K562 (cell line): Measurements from ENCODE around the gene DCAF17. TPM values are rescaled to one million over a fixed set of nuclear protein-coding genes. Genes with fewer than 3 reads are reported as not detected.

ENCODE experiments used
- CBX3 ChIP-seq, 2 experiments: IDR thresholded peaks; 1 replicate in 1 of 2; 2 replicates in 1 of 2; pipeline ENCODE4 v1.6.1; 2012; ENCODE audit warnings: inconsistent platforms in 2 of 2, low read length in 2 of 2, borderline replicate concordance in 1 of 2, control low read depth in 1 of 2
- E2F4 ChIP-seq: sonication (generic); formaldehyde crosslinking; IDR thresholded peaks from 2 replicates; pipeline ENCODE4 v1.8.0; 2022; ENCODE audit warnings: mild to moderate bottlenecking, low read depth, missing genetic modification reagents
- MEIS2 ChIP-seq: fragments of 450-650 bp; IDR thresholded peaks from 2 replicates; pipeline ENCODE4 v1.6.1; 2014; ENCODE audit warnings: mild to moderate bottlenecking; ENCODE audit not compliant: partially characterized antibody
- NCOR1 ChIP-seq: fragments of 450-650 bp; IDR thresholded peaks from 2 replicates; pipeline ENCODE4 v1.6.1; 2016; ENCODE audit warnings: mild to moderate bottlenecking, moderate library complexity
- POLR2AphosphoS5 ChIP-seq: IDR thresholded peaks from 2 replicates; pipeline ENCODE4 v1.6.1; 2011; ENCODE audit warnings: mild to moderate bottlenecking, low read depth, low read length, moderate library complexity; ENCODE audit not compliant: control insufficient read depth, insufficient read depth
- SIX5 ChIP-seq, 2 experiments: IDR thresholded peaks; 2 replicates each; pipeline ENCODE4 v1.6.1; 2011; ENCODE audit warnings: low read length in 2 of 2, borderline replicate concordance in 1 of 2, low read depth in 1 of 2, mild to moderate bottlenecking in 1 of 2, moderate library complexity in 1 of 2; ENCODE audit not compliant: insufficient read depth in 1 of 2
- SP1 ChIP-seq: sonication (generic); formaldehyde crosslinking; IDR thresholded peaks from 2 replicates; pipeline ENCODE4 v1.8.1; 2022; ENCODE audit warnings: mild to moderate bottlenecking, missing genetic modification reagents
- polyA plus RNA-seq, 8 experiments: library from polyadenylated mRNA; depleted of rRNA in 4 of 8; stranded (reverse) in 5 of 8; unstranded in 3 of 8; fragments of >200 nt; fragmentation: Nextera tagmentation in 2 of 8; fragmentation: Illumina TruSeq in 1 of 8; extraction: Ambion mirVana in 2 of 8; extraction: Trizol in 1 of 8; gene quantifications; 2 replicates each; pipeline versions ENCODE4 v1.2.1 to v1.2.3, GENCODE V29; 2011 to 2014; ENCODE audit warnings: inconsistent platforms in 1 of 8, missing spikeins in 1 of 8
- total RNA-seq, 7 experiments: library from RNA; depleted of rRNA in 6 of 7; stranded (reverse); fragments of >200 nt in 6 of 7; fragmentation: Illumina TruSeq in 2 of 7; extraction: Trizol in 2 of 7; gene quantifications; 2 replicates each; pipeline versions ENCODE4 v1.2.1 to v1.2.3, GENCODE V29; 2011 to 2021; ENCODE audit warnings: low replicate concordance in 1 of 7
- TF ChIP-seq, protein P1 (sequence below), 2 experiments: fragments of 450-650 bp; IDR thresholded peaks; 2 replicates each; pipeline ENCODE4 v1.6.1; 2016; ENCODE audit warnings: mild to moderate bottlenecking in 2 of 2, borderline replicate concordance in 1 of 2, low read depth in 1 of 2, moderate library complexity in 1 of 2
- TF ChIP-seq, protein P2 (sequence below): IDR thresholded peaks from 3 replicates; pipeline ENCODE4 v1.6.1; 2011; ENCODE audit warnings: borderline replicate concordance, mild to moderate bottlenecking; ENCODE audit not compliant: insufficient read length, insufficient read depth
- TF ChIP-seq, protein P3 (sequence below): sonication (generic); formaldehyde crosslinking; IDR thresholded peaks from 2 replicates; pipeline ENCODE4 v1.8.0; 2023; ENCODE audit warnings: missing genetic modification reagents, mild to moderate bottlenecking, borderline replicate concordance

Gene DCAF17
- total and polyA plus RNA-seq, 9 of the 15 experiments (the other 6 are each of a cell fraction or from before 2014, with no cell fraction given) = 10.0 to 38.5 (median 27.1) TPM

GRCh38 chr2:171513719-171514160 is 79.7 kb downstream of the DCAF17 start (continued):
- TF ChIP-seq, protein P1, sequence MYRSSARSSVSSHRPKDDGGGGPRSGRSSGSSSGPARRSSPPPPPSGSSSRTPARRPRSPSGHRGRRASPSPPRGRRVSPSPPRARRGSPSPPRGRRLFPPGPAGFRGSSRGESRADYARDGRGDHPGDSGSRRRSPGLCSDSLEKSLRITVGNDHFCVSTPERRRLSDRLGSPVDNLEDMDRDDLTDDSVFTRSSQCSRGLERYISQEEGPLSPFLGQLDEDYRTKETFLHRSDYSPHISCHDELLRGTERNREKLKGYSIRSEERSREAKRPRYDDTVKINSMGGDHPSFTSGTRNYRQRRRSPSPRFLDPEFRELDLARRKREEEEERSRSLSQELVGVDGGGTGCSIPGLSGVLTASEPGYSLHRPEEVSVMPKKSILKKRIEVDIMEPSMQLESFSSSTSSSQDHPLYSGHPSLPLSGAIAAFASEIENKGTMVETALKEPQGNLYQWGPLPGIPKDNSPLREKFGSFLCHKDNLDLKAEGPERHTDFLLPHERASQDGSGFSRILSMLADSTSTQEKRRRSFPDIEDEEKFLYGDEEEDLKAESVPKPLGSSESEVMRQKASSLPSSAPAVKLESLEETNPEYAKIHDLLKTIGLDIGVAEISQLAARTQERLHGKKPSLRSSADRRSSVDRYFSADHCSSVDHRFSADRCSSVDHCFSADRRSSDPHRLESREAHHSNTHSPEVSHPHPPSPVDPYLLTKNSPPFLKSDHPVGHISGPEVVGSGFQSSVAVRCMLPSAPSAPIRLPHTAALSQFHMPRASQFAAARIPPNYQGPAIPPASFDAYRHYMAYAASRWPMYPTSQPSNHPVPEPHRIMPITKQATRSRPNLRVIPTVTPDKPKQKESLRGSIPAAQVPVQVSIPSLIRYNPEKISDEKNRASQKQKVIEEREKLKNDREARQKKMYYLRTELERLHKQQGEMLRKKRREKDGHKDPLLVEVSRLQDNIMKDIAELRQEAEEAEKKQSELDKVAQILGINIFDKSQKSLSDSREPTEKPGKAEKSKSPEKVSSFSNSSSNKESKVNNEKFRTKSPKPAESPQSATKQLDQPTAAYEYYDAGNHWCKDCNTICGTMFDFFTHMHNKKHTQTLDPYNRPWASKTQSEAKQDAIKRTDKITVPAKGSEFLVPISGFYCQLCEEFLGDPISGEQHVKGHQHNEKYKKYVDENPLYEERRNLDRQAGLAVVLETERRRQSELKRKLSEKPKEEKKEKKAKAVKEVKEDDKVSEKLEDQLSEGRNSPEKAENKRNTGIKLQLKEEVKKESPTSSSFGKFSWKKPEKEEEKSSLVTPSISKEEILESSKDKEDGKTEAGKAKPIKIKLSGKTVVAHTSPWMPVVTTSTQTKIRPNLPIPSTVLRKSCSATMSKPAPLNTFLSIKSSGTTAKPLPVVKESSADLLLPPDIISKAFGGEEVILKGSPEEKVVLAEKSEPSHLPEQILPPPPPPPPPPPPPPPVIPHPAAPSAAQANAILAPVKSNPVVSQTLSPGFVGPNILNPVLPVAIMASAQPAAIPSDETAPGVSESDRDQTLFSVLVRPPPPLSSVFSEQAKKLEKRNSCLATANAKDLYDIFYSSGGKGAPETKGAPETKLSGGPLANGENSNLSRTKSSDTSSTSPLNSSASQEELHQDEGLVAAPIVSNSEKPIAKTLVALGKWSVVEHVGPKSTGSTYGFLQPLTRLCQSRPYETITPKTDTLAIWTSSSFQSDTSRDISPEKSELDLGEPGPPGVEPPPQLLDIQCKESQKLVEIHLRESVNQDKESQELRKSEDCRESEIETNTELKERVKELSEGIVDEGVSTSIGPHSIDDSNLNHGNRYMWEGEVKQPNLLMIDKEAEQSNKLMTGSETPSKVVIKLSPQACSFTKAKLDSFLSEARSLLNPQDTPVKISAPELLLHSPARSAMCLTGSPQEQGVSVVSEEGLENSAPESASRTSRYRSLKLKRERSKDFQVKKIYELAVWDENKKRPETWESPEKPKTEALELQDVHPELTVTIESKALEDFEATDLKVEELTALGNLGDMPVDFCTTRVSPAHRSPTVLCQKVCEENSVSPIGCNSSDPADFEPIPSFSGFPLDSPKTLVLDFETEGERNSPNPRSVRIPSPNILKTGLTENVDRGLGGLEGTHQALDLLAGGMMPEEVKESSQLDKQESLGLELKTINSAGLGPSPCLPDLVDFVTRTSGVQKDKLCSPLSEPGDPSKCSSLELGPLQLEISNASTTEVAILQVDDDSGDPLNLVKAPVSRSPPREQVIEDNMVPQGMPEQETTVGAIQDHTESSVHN (IDR thresholded peaks at IDR 0.05; ENCODE audit: borderline replicate concordance in 1 of 2, low read depth in 1 of 2) = no peak
- TF ChIP-seq MEIS2 (peak; percentile 29), SIX5 (IDR thresholded peaks at IDR 0.05; ENCODE audit: borderline replicate concordance in 1 of 2, insufficient read depth in 1 of 2, low read depth in 1 of 2, low read length in 2 of 2) (no peak), CBX3 (IDR thresholded peaks at IDR 0.05; ENCODE audit: borderline replicate concordance in 1 of 2, low read length in 2 of 2) (no peak), POLR2AphosphoS5 (peak; percentile 66; the same call in 1 of the 2 replicates), NCOR1 (peak; percentile 67), E2F4 (CRISPR knock-in tag) (no peak), SP1 (CRISPR knock-in tag) (peak; percentile 39; the same call in 1 of the 2 replicates)
- TF ChIP-seq, protein P2, sequence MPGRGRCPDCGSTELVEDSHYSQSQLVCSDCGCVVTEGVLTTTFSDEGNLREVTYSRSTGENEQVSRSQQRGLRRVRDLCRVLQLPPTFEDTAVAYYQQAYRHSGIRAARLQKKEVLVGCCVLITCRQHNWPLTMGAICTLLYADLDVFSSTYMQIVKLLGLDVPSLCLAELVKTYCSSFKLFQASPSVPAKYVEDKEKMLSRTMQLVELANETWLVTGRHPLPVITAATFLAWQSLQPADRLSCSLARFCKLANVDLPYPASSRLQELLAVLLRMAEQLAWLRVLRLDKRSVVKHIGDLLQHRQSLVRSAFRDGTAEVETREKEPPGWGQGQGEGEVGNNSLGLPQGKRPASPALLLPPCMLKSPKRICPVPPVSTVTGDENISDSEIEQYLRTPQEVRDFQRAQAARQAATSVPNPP = no peak
- TF ChIP-seq, protein P3, sequence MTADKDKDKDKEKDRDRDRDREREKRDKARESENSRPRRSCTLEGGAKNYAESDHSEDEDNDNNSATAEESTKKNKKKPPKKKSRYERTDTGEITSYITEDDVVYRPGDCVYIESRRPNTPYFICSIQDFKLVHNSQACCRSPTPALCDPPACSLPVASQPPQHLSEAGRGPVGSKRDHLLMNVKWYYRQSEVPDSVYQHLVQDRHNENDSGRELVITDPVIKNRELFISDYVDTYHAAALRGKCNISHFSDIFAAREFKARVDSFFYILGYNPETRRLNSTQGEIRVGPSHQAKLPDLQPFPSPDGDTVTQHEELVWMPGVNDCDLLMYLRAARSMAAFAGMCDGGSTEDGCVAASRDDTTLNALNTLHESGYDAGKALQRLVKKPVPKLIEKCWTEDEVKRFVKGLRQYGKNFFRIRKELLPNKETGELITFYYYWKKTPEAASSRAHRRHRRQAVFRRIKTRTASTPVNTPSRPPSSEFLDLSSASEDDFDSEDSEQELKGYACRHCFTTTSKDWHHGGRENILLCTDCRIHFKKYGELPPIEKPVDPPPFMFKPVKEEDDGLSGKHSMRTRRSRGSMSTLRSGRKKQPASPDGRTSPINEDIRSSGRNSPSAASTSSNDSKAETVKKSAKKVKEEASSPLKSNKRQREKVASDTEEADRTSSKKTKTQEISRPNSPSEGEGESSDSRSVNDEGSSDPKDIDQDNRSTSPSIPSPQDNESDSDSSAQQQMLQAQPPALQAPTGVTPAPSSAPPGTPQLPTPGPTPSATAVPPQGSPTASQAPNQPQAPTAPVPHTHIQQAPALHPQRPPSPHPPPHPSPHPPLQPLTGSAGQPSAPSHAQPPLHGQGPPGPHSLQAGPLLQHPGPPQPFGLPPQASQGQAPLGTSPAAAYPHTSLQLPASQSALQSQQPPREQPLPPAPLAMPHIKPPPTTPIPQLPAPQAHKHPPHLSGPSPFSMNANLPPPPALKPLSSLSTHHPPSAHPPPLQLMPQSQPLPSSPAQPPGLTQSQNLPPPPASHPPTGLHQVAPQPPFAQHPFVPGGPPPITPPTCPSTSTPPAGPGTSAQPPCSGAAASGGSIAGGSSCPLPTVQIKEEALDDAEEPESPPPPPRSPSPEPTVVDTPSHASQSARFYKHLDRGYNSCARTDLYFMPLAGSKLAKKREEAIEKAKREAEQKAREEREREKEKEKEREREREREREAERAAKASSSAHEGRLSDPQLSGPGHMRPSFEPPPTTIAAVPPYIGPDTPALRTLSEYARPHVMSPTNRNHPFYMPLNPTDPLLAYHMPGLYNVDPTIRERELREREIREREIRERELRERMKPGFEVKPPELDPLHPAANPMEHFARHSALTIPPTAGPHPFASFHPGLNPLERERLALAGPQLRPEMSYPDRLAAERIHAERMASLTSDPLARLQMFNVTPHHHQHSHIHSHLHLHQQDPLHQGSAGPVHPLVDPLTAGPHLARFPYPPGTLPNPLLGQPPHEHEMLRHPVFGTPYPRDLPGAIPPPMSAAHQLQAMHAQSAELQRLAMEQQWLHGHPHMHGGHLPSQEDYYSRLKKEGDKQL (CRISPR knock-in tag) = no peak
